ENCODE data around the gene DHX40.

DHX40 gene

DNA sequence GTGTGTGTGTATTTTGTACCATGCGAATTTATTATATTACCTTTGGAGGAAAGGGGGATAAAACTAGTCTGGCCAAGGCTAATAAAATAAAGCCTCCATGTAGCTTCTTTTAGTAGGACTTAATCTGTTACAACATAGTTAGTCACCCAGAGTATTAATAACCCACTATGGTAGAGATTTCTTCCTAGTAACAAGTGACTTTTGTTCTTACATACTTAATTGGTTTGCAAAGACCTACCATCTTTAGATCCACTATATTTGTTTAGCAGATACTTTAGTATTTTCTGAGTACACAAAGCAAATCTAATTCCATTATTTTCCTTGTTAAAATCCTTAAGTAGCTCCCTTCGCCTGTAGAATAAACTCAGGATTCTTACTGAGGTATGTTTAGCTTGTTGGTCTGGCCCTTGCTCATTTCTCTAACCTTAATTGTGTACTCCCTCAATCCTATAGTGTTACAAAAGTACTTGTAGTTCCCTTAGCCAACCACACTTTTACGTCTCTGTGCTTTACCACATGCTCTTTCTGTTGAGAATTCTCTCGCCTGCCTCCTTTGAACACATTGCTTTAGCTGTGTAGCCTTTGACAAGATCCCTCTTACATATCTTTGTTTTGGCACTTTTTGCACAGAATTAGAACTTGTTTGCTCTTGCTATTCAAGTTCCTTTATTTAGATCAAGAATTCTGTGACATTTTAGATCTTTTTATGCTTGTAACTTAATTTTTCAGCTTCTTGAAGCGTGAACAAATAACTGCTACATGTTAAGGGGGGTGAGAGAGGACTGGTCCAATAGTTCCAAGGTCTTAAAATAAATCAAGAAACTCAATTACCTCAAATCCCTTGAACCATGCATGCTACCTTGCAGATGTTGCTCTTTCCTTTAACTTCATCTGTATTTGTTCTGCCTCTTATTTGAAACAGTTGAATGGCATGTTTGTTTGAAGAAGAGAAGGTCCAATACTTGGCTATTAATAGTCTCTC is 78.0 kb downstream of the DHX40 start:
- H3K4me3 ChIP-seq (replicated peaks; ENCODE audit: insufficient read depth, low read length): no peak overlapping the region
- DNase-seq (ENCODE audit: low read depth in 1 of 2, low spot score in 1 of 2): peak in 1 of 2 experiments; percentile 21
- H3K27ac ChIP-seq (replicated peaks): no peak overlapping the region
- H3K27me3 ChIP-seq (ENCODE audit: insufficient read depth, poor library complexity, severe bottlenecking): no peaks in the 10 kb centered on the region
- no peak for TF ChIP-seq SPI1 (IDR thresholded peaks at IDR 0.05; ENCODE audit: borderline replicate concordance, low read depth)
- TF ChIP-seq, protein P1, sequence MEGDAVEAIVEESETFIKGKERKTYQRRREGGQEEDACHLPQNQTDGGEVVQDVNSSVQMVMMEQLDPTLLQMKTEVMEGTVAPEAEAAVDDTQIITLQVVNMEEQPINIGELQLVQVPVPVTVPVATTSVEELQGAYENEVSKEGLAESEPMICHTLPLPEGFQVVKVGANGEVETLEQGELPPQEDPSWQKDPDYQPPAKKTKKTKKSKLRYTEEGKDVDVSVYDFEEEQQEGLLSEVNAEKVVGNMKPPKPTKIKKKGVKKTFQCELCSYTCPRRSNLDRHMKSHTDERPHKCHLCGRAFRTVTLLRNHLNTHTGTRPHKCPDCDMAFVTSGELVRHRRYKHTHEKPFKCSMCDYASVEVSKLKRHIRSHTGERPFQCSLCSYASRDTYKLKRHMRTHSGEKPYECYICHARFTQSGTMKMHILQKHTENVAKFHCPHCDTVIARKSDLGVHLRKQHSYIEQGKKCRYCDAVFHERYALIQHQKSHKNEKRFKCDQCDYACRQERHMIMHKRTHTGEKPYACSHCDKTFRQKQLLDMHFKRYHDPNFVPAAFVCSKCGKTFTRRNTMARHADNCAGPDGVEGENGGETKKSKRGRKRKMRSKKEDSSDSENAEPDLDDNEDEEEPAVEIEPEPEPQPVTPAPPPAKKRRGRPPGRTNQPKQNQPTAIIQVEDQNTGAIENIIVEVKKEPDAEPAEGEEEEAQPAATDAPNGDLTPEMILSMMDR (IDR thresholded peaks at IDR 0.05; ENCODE audit: insufficient read depth, low read length): no peak
- TF ChIP-seq, protein P2, sequence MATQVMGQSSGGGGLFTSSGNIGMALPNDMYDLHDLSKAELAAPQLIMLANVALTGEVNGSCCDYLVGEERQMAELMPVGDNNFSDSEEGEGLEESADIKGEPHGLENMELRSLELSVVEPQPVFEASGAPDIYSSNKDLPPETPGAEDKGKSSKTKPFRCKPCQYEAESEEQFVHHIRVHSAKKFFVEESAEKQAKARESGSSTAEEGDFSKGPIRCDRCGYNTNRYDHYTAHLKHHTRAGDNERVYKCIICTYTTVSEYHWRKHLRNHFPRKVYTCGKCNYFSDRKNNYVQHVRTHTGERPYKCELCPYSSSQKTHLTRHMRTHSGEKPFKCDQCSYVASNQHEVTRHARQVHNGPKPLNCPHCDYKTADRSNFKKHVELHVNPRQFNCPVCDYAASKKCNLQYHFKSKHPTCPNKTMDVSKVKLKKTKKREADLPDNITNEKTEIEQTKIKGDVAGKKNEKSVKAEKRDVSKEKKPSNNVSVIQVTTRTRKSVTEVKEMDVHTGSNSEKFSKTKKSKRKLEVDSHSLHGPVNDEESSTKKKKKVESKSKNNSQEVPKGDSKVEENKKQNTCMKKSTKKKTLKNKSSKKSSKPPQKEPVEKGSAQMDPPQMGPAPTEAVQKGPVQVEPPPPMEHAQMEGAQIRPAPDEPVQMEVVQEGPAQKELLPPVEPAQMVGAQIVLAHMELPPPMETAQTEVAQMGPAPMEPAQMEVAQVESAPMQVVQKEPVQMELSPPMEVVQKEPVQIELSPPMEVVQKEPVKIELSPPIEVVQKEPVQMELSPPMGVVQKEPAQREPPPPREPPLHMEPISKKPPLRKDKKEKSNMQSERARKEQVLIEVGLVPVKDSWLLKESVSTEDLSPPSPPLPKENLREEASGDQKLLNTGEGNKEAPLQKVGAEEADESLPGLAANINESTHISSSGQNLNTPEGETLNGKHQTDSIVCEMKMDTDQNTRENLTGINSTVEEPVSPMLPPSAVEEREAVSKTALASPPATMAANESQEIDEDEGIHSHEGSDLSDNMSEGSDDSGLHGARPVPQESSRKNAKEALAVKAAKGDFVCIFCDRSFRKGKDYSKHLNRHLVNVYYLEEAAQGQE (IDR thresholded peaks at IDR 0.05; ENCODE audit: insufficient replicate concordance, low read depth): no peak

DNA sequence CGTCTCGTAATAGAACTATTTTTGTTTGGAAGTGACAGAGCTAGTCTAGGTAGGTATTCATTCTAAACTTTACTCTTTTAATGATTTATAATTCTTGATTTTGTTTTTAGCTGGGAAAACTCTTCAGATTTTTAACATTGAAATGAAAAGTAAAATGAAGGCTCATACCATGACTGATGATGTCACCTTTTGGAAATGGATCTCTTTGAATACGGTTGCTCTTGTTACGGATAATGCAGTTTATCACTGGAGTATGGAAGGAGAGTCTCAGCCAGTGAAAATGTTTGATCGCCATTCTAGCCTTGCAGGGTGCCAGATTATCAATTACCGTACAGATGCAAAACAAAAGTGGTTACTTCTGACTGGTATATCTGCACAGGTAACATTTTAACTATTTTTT is 81.9 kb downstream of the DHX40 start:
- no peak for DNase-seq (ENCODE audit: low read depth in 1 of 2, low spot score in 1 of 2)
- H3K27ac ChIP-seq (replicated peaks): no peak overlapping the region
- no peaks in the 10 kb centered on the region for H3K27me3 ChIP-seq (ENCODE audit: insufficient read depth, poor library complexity, severe bottlenecking)
- H3K4me3 ChIP-seq (replicated peaks; ENCODE audit: insufficient read depth, low read length): no peak overlapping the region
- TF ChIP-seq SPI1 (IDR thresholded peaks at IDR 0.05; ENCODE audit: borderline replicate concordance, low read depth) (no peak), GABPA (IDR thresholded peaks at IDR 0.05; ENCODE audit: low read depth) (no peak), POLR2AphosphoS5 (IDR thresholded peaks at IDR 0.05; ENCODE audit: low read depth) (no peak)
- TF ChIP-seq, protein P1 (IDR thresholded peaks at IDR 0.05; ENCODE audit: insufficient read depth, low read length): no peak
- TF ChIP-seq, protein P2 (IDR thresholded peaks at IDR 0.05; ENCODE audit: insufficient replicate concordance, low read depth): no peak

DNA sequence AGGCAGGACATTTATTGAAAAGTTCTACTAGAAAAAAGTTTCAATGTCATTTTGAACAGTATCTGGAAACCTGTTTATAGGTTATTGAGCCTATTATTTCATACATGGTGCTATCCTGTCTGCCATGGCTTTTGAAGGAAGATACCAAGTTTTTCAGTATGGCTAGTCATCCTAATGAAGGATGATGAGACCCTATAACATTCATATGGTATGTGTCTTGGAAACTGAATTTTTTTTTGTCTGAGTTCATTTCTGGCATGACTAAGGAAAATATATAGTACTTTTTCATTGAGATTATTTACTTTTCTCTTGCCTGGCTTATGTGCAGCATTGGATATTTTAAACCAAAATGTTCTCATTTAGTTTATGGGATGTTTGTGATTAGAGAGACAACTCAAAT is 84.5 kb downstream of the DHX40 start:
- no peak overlapping the region for H3K4me3 ChIP-seq (replicated peaks; ENCODE audit: insufficient read depth, low read length)
- no peak for DNase-seq (ENCODE audit: low read depth in 1 of 2, low spot score in 1 of 2)

More for the DNA sequence above, 84.5 kb downstream of the DHX40 start:
- TF ChIP-seq, protein P2 (IDR thresholded peaks at IDR 0.05; ENCODE audit: insufficient replicate concordance, low read depth): no peak
- TF ChIP-seq POLR2AphosphoS5 (IDR thresholded peaks at IDR 0.05; ENCODE audit: low read depth) (no peak), GABPA (IDR thresholded peaks at IDR 0.05; ENCODE audit: low read depth) (no peak), SPI1 (IDR thresholded peaks at IDR 0.05; ENCODE audit: borderline replicate concordance, low read depth) (no peak)
- TF ChIP-seq, protein P1 (IDR thresholded peaks at IDR 0.05; ENCODE audit: insufficient read depth, low read length): no peak
- Histone ChIP-seq H3K27ac (replicated peaks) (no peak overlapping the region), H3K27me3 (ENCODE audit: insufficient read depth, poor library complexity, severe bottlenecking) (no peaks in the 10 kb centered on the region)

Measured in HL-60 (cell line).